Myocyte (in vitro differentiated cells): ENCODE data around the gene TRERF1. TPM values are rescaled to one million over a fixed set of nuclear protein-coding genes. Genes with fewer than 3 reads are reported as not detected.
"Not testable (repeated sequence)": the region's sequence is repeated elsewhere in the genome, so short reads cannot be mapped to it uniquely, and the experiment has no call there.

ENCODE experiments used
- DNase-seq: peaks from one replicate; pipeline ENCODE4 v3.0.0-alpha.2; 2012; ENCODE audit warnings: low read depth
- total RNA-seq: library from RNA; depleted of rRNA; stranded (reverse); fragments of >200 nt; gene quantifications from 2 replicates; pipeline ENCODE4 v1.2.3, GENCODE V29; 2014

Gene TRERF1
- total RNA-seq, 1 donor from 2014 or later, result 1.6 TPM

GRCh38 chr6:42339991-42340401 is 111.7 kb downstream of the TRERF1 start:
- DNase-seq, result no peak

DNA sequence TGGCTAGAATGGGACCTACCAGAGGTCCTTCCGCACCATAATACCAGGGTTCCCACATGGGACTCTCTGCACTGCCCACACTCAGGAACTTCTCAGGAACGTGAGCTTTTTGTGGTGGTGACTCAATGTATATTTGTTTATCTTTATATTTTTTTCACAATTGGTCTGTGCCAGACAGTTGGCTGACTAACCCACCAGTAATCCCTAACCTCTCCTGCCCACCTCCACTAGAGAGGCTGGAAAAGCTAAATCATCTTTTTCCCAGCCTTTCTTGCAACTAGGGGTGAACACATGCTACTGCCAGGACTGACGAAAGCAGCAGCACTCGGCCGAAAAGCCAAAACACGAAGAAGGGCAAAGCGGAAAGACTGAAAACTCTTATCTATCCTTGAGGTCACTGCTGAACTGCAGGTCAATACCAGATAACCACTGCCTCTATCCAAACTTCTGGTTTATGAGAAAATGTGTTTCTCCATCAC is 112.9 kb downstream of the TRERF1 start:
- DNase-seq, result peak; percentile 65

DNA sequence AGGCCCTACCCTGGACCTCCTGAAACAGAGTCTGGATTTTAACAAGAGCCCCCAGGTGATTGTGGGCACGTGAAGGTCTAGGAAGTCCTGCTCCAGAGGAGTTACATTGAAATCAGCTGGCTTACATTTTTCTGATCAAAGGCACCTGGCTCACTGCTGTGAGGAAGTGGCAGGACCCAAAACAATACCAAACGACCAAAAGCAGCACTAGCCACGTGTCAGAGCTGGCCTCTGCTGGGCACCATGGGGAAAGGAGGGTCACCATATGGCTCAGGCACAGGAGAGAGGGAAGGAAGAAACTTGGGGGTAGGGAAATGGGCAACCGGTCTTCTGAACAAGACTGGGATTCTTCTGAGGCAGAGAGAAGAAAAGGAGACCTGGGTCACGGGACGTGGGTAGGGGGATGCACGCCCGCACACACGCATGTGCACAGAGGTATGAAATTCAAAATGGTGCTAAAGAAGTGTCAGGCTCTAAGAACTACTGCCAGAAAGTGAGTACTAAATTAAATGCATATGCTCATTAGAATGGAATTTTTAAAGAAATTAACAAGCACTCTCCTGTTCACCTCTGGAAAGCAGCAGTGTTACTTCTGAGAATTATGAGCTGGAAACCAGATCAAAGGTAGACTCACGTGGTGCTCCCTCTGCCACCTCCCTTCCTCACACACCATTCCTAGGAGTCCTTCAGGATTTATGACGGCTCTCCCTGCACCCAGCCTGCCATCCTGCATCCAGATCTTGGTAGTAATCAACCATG is 113.6 kb downstream of the TRERF1 start:
- no peak for DNase-seq

GRCh38 chr6:42336431-42336830 is 115.3 kb downstream of the TRERF1 start:
- no peak for DNase-seq

- no peak for DNase-seq
These were observed 115.8 kb downstream of the TRERF1 start for GRCh38 chr6:42335896-42336295.

GRCh38 chr6:42334870-42335269 is 116.9 kb downstream of the TRERF1 start:
- DNase-seq, result no peak

GRCh38 chr6:42333612-42334011 is 118.1 kb downstream of the TRERF1 start:
- DNase-seq, result no peak

GRCh38 chr6:42332916-42333315 is 118.8 kb downstream of the TRERF1 start:
- DNase-seq, result no peak

GRCh38 chr6:42331019-42331418 is 120.7 kb downstream of the TRERF1 start:
- DNase-seq, result no peak

- no peak for DNase-seq
These were observed 125.5 kb downstream of the TRERF1 start for GRCh38 chr6:42326248-42326647.

DNA sequence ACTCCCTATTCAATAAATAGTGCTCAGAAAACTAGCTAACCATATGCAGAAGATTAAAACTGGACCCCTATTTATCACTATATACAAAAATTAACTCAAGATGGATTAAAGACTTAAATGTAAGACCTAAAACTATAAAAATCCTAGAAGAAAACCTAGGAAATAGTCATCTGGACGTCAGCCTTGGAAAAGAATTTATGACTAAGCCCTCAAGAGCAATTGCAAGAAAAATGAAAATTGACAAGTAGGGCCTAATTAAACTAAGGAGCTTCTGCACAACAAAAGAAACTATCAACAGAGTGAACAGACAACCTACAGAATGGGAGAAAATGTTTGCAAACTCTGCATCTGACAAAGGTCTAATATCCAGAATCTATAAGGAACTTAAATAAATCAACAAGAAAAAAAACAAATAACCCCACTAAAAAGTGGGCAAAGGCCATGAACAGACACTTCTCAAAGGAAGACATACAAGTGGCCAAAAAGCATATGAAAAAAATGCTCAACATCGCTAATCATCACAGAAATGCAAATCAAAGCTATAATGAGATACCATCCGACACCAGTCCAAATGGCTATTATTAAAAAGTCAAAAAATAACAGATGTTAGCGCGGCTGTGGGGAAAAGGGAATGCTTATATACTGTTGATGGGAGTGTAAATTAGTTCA is 126.9 kb downstream of the TRERF1 start:
- not testable (repeated sequence) for DNase-seq

DNA sequence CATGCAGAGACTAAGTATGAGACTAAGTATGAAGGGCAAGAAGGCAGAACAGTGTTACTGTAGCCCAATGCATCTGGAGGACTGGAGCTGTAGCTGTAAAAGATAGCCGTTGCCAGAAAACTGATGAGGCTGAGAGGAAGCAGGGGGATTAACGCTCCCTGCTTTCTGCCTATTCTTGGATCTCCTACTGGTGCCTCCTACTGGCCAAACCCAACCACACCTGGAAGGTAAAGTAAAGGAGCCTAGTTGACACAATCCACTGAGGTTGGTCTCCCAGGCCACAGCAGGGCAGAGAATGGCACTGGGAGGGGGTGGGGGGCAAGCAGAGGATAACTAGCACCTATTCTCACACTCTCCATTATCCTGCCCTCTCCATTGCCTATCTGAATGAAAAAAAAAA is 129.1 kb downstream of the TRERF1 start:
- DNase-seq, result no peak

DNA sequence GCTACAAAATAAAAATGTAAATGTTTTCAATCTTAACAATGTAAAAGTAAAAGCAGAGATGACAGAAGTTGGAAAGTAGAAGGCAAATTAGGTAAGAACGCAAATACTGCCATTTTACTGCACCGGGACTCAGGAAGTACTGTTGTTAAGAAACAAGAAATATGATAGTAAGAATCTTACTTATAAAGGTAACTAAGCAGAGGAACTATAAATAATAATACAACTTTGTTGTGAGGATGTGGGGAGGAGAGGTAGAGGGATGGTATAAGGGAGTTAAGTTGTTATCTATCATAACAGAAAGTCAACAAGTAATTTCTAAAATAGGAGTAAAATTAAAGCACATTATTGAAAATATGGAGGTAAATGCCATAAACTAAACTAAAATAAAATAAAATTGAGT is 129.8 kb downstream of the TRERF1 start:
- no peak for DNase-seq

DNA sequence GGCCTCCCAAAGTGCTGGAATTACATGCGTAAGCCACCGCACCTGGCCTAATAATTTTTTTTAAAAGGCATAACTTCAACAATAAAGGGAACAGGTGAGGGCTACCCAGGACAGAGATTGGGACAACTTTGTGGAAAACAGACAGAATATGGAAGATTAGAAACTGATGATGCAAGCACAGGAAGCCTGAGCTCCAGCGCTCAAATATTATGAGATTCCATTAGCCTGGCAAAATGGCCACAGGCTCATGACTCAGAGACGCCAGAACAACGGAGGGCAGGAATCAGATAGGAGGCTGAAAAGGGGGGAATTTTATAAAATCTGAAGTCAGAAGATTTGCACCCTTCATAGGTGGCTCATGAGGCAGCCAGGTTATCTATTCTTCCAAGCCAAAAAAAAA is 131.0 kb downstream of the TRERF1 start:
- DNase-seq, result no peak

GRCh38 chr6:42318480-42318879 is 133.2 kb downstream of the TRERF1 start:
- DNase-seq, result no peak

DNA sequence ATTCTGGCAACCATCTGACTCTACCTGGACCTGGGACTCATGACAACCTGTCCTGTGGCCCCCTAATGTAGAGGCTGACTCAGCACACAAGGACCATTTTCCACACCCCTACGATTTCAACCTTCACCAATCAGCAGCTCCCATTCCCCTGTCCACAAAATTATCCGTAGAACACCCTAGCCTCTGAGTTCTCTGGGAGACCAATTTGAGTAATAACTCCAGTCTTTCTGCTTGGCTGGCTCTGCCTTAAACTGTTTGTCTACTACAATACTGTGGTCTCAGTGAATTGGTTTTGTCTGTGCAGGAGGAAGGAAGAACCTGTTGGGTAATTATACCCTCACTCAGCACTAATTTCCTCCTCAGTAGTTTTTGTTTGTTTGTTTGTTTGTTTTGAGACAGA is 134.7 kb downstream of the TRERF1 start:
- no peak for DNase-seq

DNA sequence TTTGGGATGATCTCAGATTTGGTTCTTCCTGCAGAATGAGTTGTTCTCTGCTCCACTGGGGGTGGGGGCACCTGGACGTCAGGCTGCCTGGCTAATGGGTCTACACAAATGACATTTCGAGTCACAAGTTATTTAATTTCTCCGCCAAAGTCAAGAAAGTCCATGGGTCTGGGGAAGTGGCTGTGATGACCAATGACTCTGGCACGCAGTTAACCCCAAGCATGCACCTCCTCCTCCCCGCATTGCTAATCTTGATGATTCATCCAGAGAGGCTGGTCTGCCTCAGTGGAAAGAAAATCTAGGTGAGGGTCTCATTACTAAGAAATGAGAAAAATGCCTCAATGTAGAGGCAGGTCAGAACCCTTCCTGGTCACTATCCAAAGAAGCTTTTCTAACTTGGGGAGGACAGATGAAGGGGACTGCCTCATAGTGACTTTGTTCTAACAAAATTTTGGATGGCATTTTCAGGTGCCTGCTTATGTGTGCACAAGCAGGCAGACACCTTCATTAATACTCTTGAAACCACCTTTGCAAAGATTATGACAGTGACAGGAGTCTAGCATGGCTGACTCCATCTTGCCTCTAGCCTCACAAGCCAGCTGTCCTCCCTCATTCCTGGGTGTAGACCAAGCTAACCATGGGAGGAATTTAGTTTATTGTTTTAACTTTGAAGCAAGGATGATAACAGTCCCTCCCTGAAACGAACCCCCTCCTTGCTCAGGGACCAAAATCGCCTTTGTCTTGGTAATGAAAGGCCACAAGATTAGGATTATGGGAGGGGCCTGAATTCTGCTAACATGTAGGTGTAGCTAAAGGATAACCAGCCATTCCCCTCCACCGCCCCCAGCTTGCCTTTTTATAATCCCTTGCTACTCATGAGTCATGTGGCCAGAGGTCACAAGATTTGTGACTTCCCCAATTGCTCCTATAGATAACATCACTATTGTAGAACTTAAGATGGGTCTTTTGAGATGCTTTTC is 135.4 kb downstream of the TRERF1 start:
- DNase-seq, result peak; percentile 90

GRCh38 chr6:42315259-42315990 is 136.3 kb downstream of the TRERF1 start:
- no peak for DNase-seq

GRCh38 chr6:42314571-42315258 is 137.0 kb downstream of the TRERF1 start:
- DNase-seq, result no peak

DNA sequence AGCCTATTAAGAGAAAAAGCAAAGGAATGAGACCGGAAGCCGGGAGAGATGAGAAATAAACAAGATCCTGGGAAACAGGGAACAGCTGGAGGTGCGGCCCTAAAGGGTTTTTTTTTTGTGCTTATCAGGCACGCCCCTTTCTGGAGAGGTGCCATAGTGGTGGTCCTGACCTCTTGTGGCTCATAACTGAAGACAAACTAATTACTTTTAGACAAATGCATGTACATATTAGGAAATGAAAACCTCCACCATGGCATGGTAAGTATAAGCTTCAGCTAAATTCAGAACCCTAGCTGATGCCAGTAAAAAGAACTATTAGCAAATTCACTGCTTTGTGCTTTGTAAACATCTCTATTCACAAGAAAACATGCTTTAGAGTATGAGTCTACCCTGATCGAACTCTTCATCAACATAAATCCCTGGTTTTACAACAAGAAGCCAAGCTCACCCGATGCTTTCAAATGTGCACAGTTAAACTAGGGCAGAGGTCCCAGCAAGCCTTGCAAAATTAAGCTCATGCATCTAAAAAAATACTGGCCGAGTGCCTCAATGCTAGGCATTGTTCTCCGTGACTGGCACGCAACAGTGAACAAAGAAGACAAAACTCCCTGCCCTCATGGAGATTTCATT is 137.7 kb downstream of the TRERF1 start:
- peak; percentile 37 for DNase-seq
